K562 (cell line): ENCODE results near the gene PSMD9. TPM values are rescaled to one million over a fixed set of nuclear protein-coding genes. Genes with fewer than 3 reads are reported as not detected.

Experiments
- ATAC-seq: fragments of 200-7000 bp; cut with Tn5 transposase; 3 replicates; pipeline ENCODE4 v1.9.1; 2020; ENCODE audit warnings: moderate library complexity
- BruUV-seq: library from RNA; stranded (reverse); fragments of 400-500 nt; replicated peaks from 2 replicates; lab custom pipeline; 2021; lab: Mats Ljungman, UMichigan
- CTCF ChIA-PET: fragments of 300-600 bp; formaldehyde crosslinking; extraction: SDS; loops from one replicate; lab custom pipeline; 2021; ENCODE audit warnings: low intra/inter-chr PET ratio; lab: Yijun Ruan, JAX
- POLR2A ChIA-PET: fragments of 300-600, 350-650 bp; sonication (Branson Sonifier 250); formaldehyde crosslinking; extraction: SDS; loops from one replicate; lab custom pipeline; 2021; ENCODE audit warnings: antibody characterized with exemption, inconsistent platforms; lab: Yijun Ruan, JAX
- DNase-seq, 4 experiments: peaks; one replicate each; pipeline versions ENCODE4 v3.0.0 to v3.0.0-alpha.2; 2011 to 2018; ENCODE audit warnings: low spot score in 3 of 4, mixed read lengths in 3 of 4; ENCODE audit errors: extremely low read depth in 1 of 4
- FAIRE-seq: peaks from 2 replicates; lab custom pipeline; 2011; peaks lifted over from hg19 to GRCh38; lab: Jason Lieb, UNC
- H2AFZ ChIP-seq: 2 replicates; pipeline ENCODE4 v1.6.0; 2011; ENCODE audit warnings: low read depth, low read length, control low read depth, inconsistent platforms
- H3K27ac ChIP-seq: fragments of 200-600 bp; 3 replicates; pipeline ENCODE4 v1.8.0; 2011; ENCODE audit warnings: low read depth, mild to moderate bottlenecking, control low read depth, inconsistent platforms, low read length, moderate library complexity, mixed read lengths; ENCODE audit errors: extremely low read depth
- H3K27me3 ChIP-seq, 2 experiments: fragments of 300-600 bp in 1 of 2; 2 replicates in 1 of 2; 3 replicates in 1 of 2; pipeline versions ENCODE4 v1.6.0 to v1.8.0; 2011; ENCODE audit warnings: inconsistent platforms in 2 of 2, low read length in 2 of 2, mild to moderate bottlenecking in 1 of 2, mixed read lengths in 1 of 2, moderate library complexity in 1 of 2; ENCODE audit not compliant: control insufficient read depth in 2 of 2, insufficient read depth in 2 of 2
- H3K36me3 ChIP-seq: fragments of 300-600 bp; 3 replicates; pipeline ENCODE4 v1.8.0; 2011; ENCODE audit warnings: mild to moderate bottlenecking, low read length, inconsistent platforms; ENCODE audit not compliant: control insufficient read depth, insufficient read depth
- H3K4me1 ChIP-seq, 2 experiments: fragments of 200-600 bp in 1 of 2; replicated peaks in 1 of 2; 2 replicates in 1 of 2; 3 replicates in 1 of 2; pipeline versions ENCODE4 v1.5.1 to v1.8.0; 2011; ENCODE audit warnings: inconsistent platforms in 2 of 2, low read length in 2 of 2, mild to moderate bottlenecking in 1 of 2, mixed read lengths in 1 of 2, moderate library complexity in 1 of 2; ENCODE audit not compliant: control insufficient read depth in 2 of 2, insufficient read depth in 2 of 2
- H3K4me2 ChIP-seq: 2 replicates; pipeline ENCODE4 v1.6.1; 2011; ENCODE audit warnings: low read length, control low read depth, inconsistent platforms, mixed read lengths; ENCODE audit not compliant: insufficient read depth
- H3K4me3 ChIP-seq: fragments of 200-600 bp; sonication (generic), shearing (Covaris generic); 2 replicates; pipeline ENCODE4 v1.5.1; 2016; ENCODE audit warnings: control low read depth, inconsistent platforms
- H3K79me2 ChIP-seq: fragments of 200-600 bp; 3 replicates; pipeline ENCODE4 v1.8.0; 2011; ENCODE audit warnings: low read length, inconsistent platforms; ENCODE audit not compliant: control insufficient read depth, insufficient read depth
- H3K9ac ChIP-seq, 2 experiments: 2 replicates each; pipeline versions ENCODE4 v1.6.0 to v1.6.1; 2011; ENCODE audit warnings: low read depth in 2 of 2, low read length in 2 of 2, control low read depth in 1 of 2, inconsistent platforms in 1 of 2, mild to moderate bottlenecking in 1 of 2, mixed read lengths in 1 of 2; ENCODE audit not compliant: insufficient read depth in 1 of 2
- H3K9me1 ChIP-seq: one replicate; pipeline ENCODE4 v1.6.0; 2011; ENCODE audit warnings: inconsistent platforms, mild to moderate bottlenecking, low read length, moderate library complexity; ENCODE audit not compliant: control insufficient read depth, insufficient read depth
- H3K9me3 ChIP-seq: replicated peaks from 2 replicates; pipeline ENCODE4 v1.5.1; 2011; ENCODE audit warnings: low read depth, low read length, inconsistent platforms; ENCODE audit not compliant: control insufficient read depth, insufficient read depth
- H4K20me1 ChIP-seq: replicated peaks from 2 replicates; pipeline ENCODE4 v1.6.1; 2011; ENCODE audit warnings: low read length, inconsistent platforms, mixed read lengths; ENCODE audit not compliant: control insufficient read depth, insufficient read depth
- HDAC8 ChIP-seq: fragments of 450-650 bp; IDR thresholded peaks from 2 replicates; pipeline ENCODE4 v1.6.1; 2016; ENCODE audit warnings: mild to moderate bottlenecking, missing genetic modification characterization, moderate library complexity, missing compliant biosample characterization
- POLR2G ChIP-seq: fragments of 200-400 bp; formaldehyde crosslinking; IDR thresholded peaks from 2 replicates; pipeline ENCODE4 v1.6.1; 2017; ENCODE audit warnings: low read depth, mild to moderate bottlenecking, antibody characterized with exemption, low read length, moderate library complexity
- RBM22 ChIP-seq: fragments of 200-400 bp; formaldehyde crosslinking; IDR thresholded peaks from 2 replicates; pipeline ENCODE4 v1.6.1; 2018; ENCODE audit warnings: low read length, low read depth; ENCODE audit not compliant: poor library complexity, severe bottlenecking
- WGBS: fragments of 100-300 bp; shearing (Covaris generic); methylation state at CpG from one replicate; pipeline ENCODE4 v1.1.6; 2016; ENCODE audit warnings: low coverage, mixed read lengths; ENCODE audit not compliant: insufficient coverage; ENCODE audit errors: missing lambda C conversion rate; 5-methylcytosine and 5-hydroxymethylcytosine counted together
- in situ Hi-C: fragments of 300-500 bp; cut with MboI; formaldehyde crosslinking; loops from 4 replicates; pipeline ENCODE4 v1.15.0; 2018; ENCODE audit warnings: inconsistent platforms, mixed read lengths
- intact Hi-C: fragments of 100-400 bp; cut with micrococcal nuclease; formaldehyde crosslinking; loops from 2 replicates; pipeline ENCODE4 v1.14.2; 2022
- polyA plus RNA-seq, 8 experiments: library from polyadenylated mRNA; depleted of rRNA in 4 of 8; stranded (reverse) in 5 of 8; unstranded in 3 of 8; fragments of >200 nt; fragmentation: Nextera tagmentation in 2 of 8; fragmentation: Illumina TruSeq in 1 of 8; extraction: Ambion mirVana in 2 of 8; extraction: Trizol in 1 of 8; gene quantifications; 2 replicates each; pipeline versions ENCODE4 v1.2.1 to v1.2.3, GENCODE V29; 2011 to 2014; ENCODE audit warnings: inconsistent platforms in 1 of 8, missing spikeins in 1 of 8
- total RNA-seq, 7 experiments: library from RNA; depleted of rRNA in 6 of 7; stranded (reverse); fragments of >200 nt in 6 of 7; fragmentation: Illumina TruSeq in 2 of 7; extraction: Trizol in 2 of 7; gene quantifications; 2 replicates each; pipeline versions ENCODE4 v1.2.1 to v1.2.3, GENCODE V29; 2011 to 2021; ENCODE audit warnings: low replicate concordance in 1 of 7
- TF ChIP-seq, protein P1 (sequence below): fragments of 450-650 bp; IDR thresholded peaks from 2 replicates; pipeline ENCODE4 v1.6.1; 2016; ENCODE audit warnings: mild to moderate bottlenecking
- TF ChIP-seq, protein P2 (sequence below): sonication (generic); formaldehyde crosslinking; IDR thresholded peaks from 2 replicates; pipeline ENCODE4 v1.8.1; 2023; ENCODE audit warnings: mild to moderate bottlenecking, missing genetic modification reagents

The PSMD9 gene
- total and polyA plus RNA-seq, 9 of the 15 experiments (the other 6 are each of a cell fraction or from before 2014, with no cell fraction given), result 12.2 to 143 (median 61.3) TPM

DNA sequence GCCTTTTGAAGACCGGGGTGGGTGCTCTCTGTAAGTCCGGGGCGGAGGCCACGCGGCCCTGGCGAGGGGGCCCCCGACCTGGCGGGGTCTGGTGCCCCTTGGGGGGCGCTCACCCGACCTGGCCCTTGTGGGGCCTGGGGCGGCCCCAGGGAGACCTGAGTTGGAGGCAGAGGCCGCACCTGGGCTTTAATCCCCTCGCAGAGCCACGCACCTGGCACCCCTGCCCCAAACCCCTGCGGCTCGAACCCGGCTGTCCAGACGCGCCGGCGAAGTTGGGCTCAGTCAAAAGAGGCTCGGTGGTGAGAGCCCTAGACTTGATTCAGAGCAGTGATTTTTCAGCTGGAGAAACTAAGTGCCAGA lies 30.1 kb downstream of the PSMD9 start:
- in situ Hi-C loops (no loop called here), intact Hi-C loops (no loop called here)
- no TSS peak for BruUV-seq
- Histone ChIP-seq H3K27ac (no peak overlapping the region), H3K4me2 (no peak overlapping the region), H4K20me1 (no peaks in the 10 kb centered on the region), H3K79me2 (no peaks in the 10 kb centered on the region), H3K9me3 (no peaks in the 10 kb centered on the region), H3K9me1 (no peaks in the 10 kb centered on the region), H3K27me3 (no peaks in the 10 kb centered on the region), H3K4me3 (no peak overlapping the region), H2AFZ (no peak overlapping the region), H3K36me3 (peaks cover 53% of the 10 kb centered on the region; the same call in 2 of the 3 replicates), H3K9ac (no peak overlapping the region), H3K4me1 (no peaks in the 10 kb centered on the region)
- ChIA-PET CTCF (no interaction called here), POLR2A (interaction anchor here (1.2 to 1.4 kb wide), 2 partner anchors 15 to 25 kb away, joined by 4 to 5 read pairs; no protein-coding TSS in a partner anchor)
- FAIRE-seq (no peak), DNase-seq (no peak), ATAC-seq (no peak)
- 98% methylated on average over 5 of the region's 22 CpGs for WGBS
- peak; percentile 54 for TF ChIP-seq RBM22
- TF ChIP-seq POLR2G, result peak; percentile 44; the same call in 1 of the 2 replicates
- TF ChIP-seq, protein P1, sequence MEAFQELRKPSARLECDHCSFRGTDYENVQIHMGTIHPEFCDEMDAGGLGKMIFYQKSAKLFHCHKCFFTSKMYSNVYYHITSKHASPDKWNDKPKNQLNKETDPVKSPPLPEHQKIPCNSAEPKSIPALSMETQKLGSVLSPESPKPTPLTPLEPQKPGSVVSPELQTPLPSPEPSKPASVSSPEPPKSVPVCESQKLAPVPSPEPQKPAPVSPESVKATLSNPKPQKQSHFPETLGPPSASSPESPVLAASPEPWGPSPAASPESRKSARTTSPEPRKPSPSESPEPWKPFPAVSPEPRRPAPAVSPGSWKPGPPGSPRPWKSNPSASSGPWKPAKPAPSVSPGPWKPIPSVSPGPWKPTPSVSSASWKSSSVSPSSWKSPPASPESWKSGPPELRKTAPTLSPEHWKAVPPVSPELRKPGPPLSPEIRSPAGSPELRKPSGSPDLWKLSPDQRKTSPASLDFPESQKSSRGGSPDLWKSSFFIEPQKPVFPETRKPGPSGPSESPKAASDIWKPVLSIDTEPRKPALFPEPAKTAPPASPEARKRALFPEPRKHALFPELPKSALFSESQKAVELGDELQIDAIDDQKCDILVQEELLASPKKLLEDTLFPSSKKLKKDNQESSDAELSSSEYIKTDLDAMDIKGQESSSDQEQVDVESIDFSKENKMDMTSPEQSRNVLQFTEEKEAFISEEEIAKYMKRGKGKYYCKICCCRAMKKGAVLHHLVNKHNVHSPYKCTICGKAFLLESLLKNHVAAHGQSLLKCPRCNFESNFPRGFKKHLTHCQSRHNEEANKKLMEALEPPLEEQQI, result no peak
- TF ChIP-seq, protein P2, sequence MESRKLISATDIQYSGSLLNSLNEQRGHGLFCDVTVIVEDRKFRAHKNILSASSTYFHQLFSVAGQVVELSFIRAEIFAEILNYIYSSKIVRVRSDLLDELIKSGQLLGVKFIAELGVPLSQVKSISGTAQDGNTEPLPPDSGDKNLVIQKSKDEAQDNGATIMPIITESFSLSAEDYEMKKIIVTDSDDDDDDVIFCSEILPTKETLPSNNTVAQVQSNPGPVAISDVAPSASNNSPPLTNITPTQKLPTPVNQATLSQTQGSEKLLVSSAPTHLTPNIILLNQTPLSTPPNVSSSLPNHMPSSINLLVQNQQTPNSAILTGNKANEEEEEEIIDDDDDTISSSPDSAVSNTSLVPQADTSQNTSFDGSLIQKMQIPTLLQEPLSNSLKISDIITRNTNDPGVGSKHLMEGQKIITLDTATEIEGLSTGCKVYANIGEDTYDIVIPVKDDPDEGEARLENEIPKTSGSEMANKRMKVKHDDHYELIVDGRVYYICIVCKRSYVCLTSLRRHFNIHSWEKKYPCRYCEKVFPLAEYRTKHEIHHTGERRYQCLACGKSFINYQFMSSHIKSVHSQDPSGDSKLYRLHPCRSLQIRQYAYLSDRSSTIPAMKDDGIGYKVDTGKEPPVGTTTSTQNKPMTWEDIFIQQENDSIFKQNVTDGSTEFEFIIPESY (CRISPR knock-in tag), result peak; percentile 7; the same call in 1 of the 2 replicates
- TF ChIP-seq HDAC8, result no peak
